SJCRH30 (cell line): ENCODE measurements around the gene SETD2. TPM values are rescaled to one million over a fixed set of nuclear protein-coding genes. Genes with fewer than 3 reads are reported as not detected.
A peak's percentile ranks its signal among the peaks of the same experiment; 100 is the strongest.
"Not testable (repeated sequence)": the region's sequence is repeated elsewhere in the genome, so short reads cannot be mapped to it uniquely, and the experiment has no call there.

ENCODE experiments used
- DNase-seq, 2 experiments: peaks; one replicate each; pipeline ENCODE4 v3.0.0-alpha.2; 2015 to 2020
- H3K27ac ChIP-seq: fragments of 250-450 bp; sonication (Bioruptor Pico); 2 replicates; pipeline ENCODE4 v1.5.1; 2020; ENCODE audit warnings: mild to moderate bottlenecking, moderate library complexity
- H3K27me3 ChIP-seq: fragments of 250-450 bp; sonication (Bioruptor Pico); 2 replicates; pipeline ENCODE4 v1.5.1; 2020; ENCODE audit warnings: mild to moderate bottlenecking, moderate library complexity
- H3K36me3 ChIP-seq: fragments of 250-450 bp; sonication (Bioruptor Pico); 2 replicates; pipeline ENCODE4 v1.5.1; 2020; ENCODE audit warnings: mild to moderate bottlenecking, moderate library complexity
- H3K4me1 ChIP-seq: fragments of 250-450 bp; sonication (Bioruptor Pico); 2 replicates; pipeline ENCODE4 v1.5.1; 2020; ENCODE audit warnings: mild to moderate bottlenecking, moderate library complexity
- H3K4me3 ChIP-seq: fragments of 250-450 bp; sonication (Bioruptor Pico); 2 replicates; pipeline ENCODE4 v1.5.1; 2020; ENCODE audit warnings: mild to moderate bottlenecking, moderate library complexity
- H3K9me3 ChIP-seq: fragments of 250-450 bp; sonication (Bioruptor Pico); replicated peaks from 2 replicates; pipeline ENCODE4 v1.5.1; 2020; ENCODE audit warnings: mild to moderate bottlenecking, moderate library complexity
- total RNA-seq: library from RNA; depleted of rRNA; stranded (reverse); fragments of >200 nt; shearing (Covaris generic); gene quantifications from 2 replicates; pipeline ENCODE4 v1.2.3, GENCODE V29; 2014

Gene SETD2
- total RNA-seq, 1 experiment from 2014 or later = 38.5 TPM

GRCh38 chr3:47133641-47134040 is 30.3 kb downstream of the SETD2 start:
- H3K4me1 ChIP-seq = no peaks in the 10 kb centered on the region
- no peak for DNase-seq
- no peaks in the 10 kb centered on the region; the same call in none of the 2 replicates for H3K36me3 ChIP-seq
- H3K4me3 ChIP-seq = no peak overlapping the region
- no peaks in the 10 kb centered on the region for H3K27me3 ChIP-seq
- H3K27ac ChIP-seq = no peak overlapping the region
- H3K9me3 ChIP-seq = no peaks in the 10 kb centered on the region

- no peaks in the 10 kb centered on the region for H3K4me1 ChIP-seq
- no peak for DNase-seq
- no peaks in the 10 kb centered on the region for H3K27me3 ChIP-seq
- H3K36me3 ChIP-seq = peaks cover 8% of the 10 kb centered on the region
- H3K27ac ChIP-seq = no peak overlapping the region
- H3K4me3 ChIP-seq = no peak overlapping the region
- H3K9me3 ChIP-seq = no peaks in the 10 kb centered on the region
Observed at GRCh38 chr3:47130557-47130956, 33.4 kb downstream of the SETD2 start.

GRCh38 chr3:47128137-47128536 is 35.8 kb downstream of the SETD2 start:
- H3K4me1 ChIP-seq = no peaks in the 10 kb centered on the region
- no peak for DNase-seq
- peaks cover 23% of the 10 kb centered on the region for H3K36me3 ChIP-seq
- H3K27ac ChIP-seq = no peak overlapping the region
- H3K27me3 ChIP-seq = no peaks in the 10 kb centered on the region
- H3K4me3 ChIP-seq = no peak overlapping the region
- no peaks in the 10 kb centered on the region for H3K9me3 ChIP-seq

GRCh38 chr3:47123857-47124256 is 40.1 kb downstream of the SETD2 start:
- no peaks in the 10 kb centered on the region for H3K9me3 ChIP-seq
- no peaks in the 10 kb centered on the region for H3K4me1 ChIP-seq
- H3K27ac ChIP-seq = no peak overlapping the region
- no peak overlapping the region for H3K4me3 ChIP-seq
- H3K27me3 ChIP-seq = no peaks in the 10 kb centered on the region
- peaks cover 53% of the 10 kb centered on the region for H3K36me3 ChIP-seq
- DNase-seq = no peak

GRCh38 chr3:47121409-47121808 is 42.5 kb downstream of the SETD2 start:
- Histone ChIP-seq H3K36me3 (peaks cover 56% of the 10 kb centered on the region), H3K4me1 (no peaks in the 10 kb centered on the region)
- no peak for DNase-seq

GRCh38 chr3:47120138-47120537 is 43.8 kb downstream of the SETD2 start:
- H3K27me3 ChIP-seq = no peaks in the 10 kb centered on the region
- H3K9me3 ChIP-seq = no peaks in the 10 kb centered on the region
- no peaks in the 10 kb centered on the region for H3K4me1 ChIP-seq
- no peak overlapping the region for H3K4me3 ChIP-seq
- H3K27ac ChIP-seq = no peak overlapping the region
- H3K36me3 ChIP-seq = peaks cover 60% of the 10 kb centered on the region
- DNase-seq = no peak

More at GRCh38 chr3:47121409-47121808, 42.5 kb downstream of the SETD2 start:
- Histone ChIP-seq H3K27ac (no peak overlapping the region), H3K9me3 (no peaks in the 10 kb centered on the region), H3K4me3 (no peak overlapping the region), H3K27me3 (no peaks in the 10 kb centered on the region)

GRCh38 chr3:47119387-47119786 is 44.5 kb downstream of the SETD2 start:
- H3K9me3 ChIP-seq, DNase-seq, H3K4me1 ChIP-seq, H3K27me3 ChIP-seq, H3K4me3 ChIP-seq, H3K27ac ChIP-seq: not testable (repeated sequence)
- peaks cover 65% of the 10 kb centered on the region for H3K36me3 ChIP-seq

GRCh38 chr3:47117807-47118364 is 46.0 kb downstream of the SETD2 start:
- Histone ChIP-seq H3K4me3 (no peak overlapping the region), H3K9me3 (no peaks in the 10 kb centered on the region), H3K4me1 (no peaks in the 10 kb centered on the region), H3K27ac (no peak overlapping the region), H3K27me3 (no peaks in the 10 kb centered on the region), H3K36me3 (peaks cover 66% of the 10 kb centered on the region)
- no peak for DNase-seq

- H3K4me3 ChIP-seq, H3K27me3 ChIP-seq, DNase-seq, H3K27ac ChIP-seq, H3K4me1 ChIP-seq, H3K9me3 ChIP-seq: not testable (repeated sequence)
- H3K36me3 ChIP-seq = peaks cover 61% of the 10 kb centered on the region
Observed at GRCh38 chr3:47115524-47115923, 48.4 kb downstream of the SETD2 start.

GRCh38 chr3:47113669-47114365 is 50.1 kb downstream of the SETD2 start:
- no peaks in the 10 kb centered on the region for H3K9me3 ChIP-seq
- peaks cover 8% of the 10 kb centered on the region for H3K4me1 ChIP-seq
- no peak overlapping the region for H3K4me3 ChIP-seq
- H3K27me3 ChIP-seq = no peaks in the 10 kb centered on the region
- peaks cover 54% of the 10 kb centered on the region for H3K36me3 ChIP-seq
- H3K27ac ChIP-seq = peak overlapping the region; percentile 52
- no peak for DNase-seq

GRCh38 chr3:47112997-47113396 is 50.9 kb downstream of the SETD2 start:
- Histone ChIP-seq H3K9me3 (no peaks in the 10 kb centered on the region), H3K27me3 (no peaks in the 10 kb centered on the region), H3K4me1 (peaks cover 14% of the 10 kb centered on the region), H3K27ac (no peak overlapping the region), H3K4me3 (no peak overlapping the region), H3K36me3 (peaks cover 53% of the 10 kb centered on the region)
- no peak for DNase-seq

- H3K4me1 ChIP-seq = peaks cover 18% of the 10 kb centered on the region
- H3K36me3 ChIP-seq = peaks cover 41% of the 10 kb centered on the region
- DNase-seq = no peak
- H3K4me3 ChIP-seq = no peak overlapping the region
- H3K27ac ChIP-seq = peak overlapping the region; percentile 34; the same call in 1 of the 2 replicates
- H3K27me3 ChIP-seq = no peaks in the 10 kb centered on the region
- no peaks in the 10 kb centered on the region for H3K9me3 ChIP-seq
Observed at GRCh38 chr3:47109393-47109792, 54.5 kb downstream of the SETD2 start.

GRCh38 chr3:47108546-47108945 is 55.4 kb downstream of the SETD2 start:
- no peaks in the 10 kb centered on the region for H3K27me3 ChIP-seq
- peak; percentile 43 to 55 for DNase-seq
- peaks cover 36% of the 10 kb centered on the region for H3K36me3 ChIP-seq
- H3K27ac ChIP-seq = peak overlapping the region; percentile 34
- no peak overlapping the region for H3K4me3 ChIP-seq
- H3K4me1 ChIP-seq = peaks cover 18% of the 10 kb centered on the region
- H3K9me3 ChIP-seq = no peaks in the 10 kb centered on the region

- Histone ChIP-seq H3K27ac (no peak overlapping the region), H3K9me3 (no peaks in the 10 kb centered on the region), H3K4me3 (no peak overlapping the region), H3K4me1 (peaks cover 15% of the 10 kb centered on the region), H3K36me3 (peaks cover 22% of the 10 kb centered on the region), H3K27me3 (no peaks in the 10 kb centered on the region)
- no peak for DNase-seq
Observed at GRCh38 chr3:47104259-47104658, 59.7 kb downstream of the SETD2 start.

GRCh38 chr3:47103619-47104018 is 60.3 kb downstream of the SETD2 start:
- H3K36me3 ChIP-seq = peaks cover 22% of the 10 kb centered on the region

More at GRCh38 chr3:47103619-47104018, 60.3 kb downstream of the SETD2 start:
- Histone ChIP-seq H3K4me3 (no peak overlapping the region), H3K9me3 (no peaks in the 10 kb centered on the region), H3K27me3 (no peaks in the 10 kb centered on the region), H3K27ac (no peak overlapping the region), H3K4me1 (peaks cover 9% of the 10 kb centered on the region)
- no peak for DNase-seq
